Tibial artery (tissue), 4 donors: ENCODE measurements around the gene TSPAN18.

Experiments used
- DNase-seq, 2 donors: peaks; one replicate each; pipeline ENCODE4 v3.0.0-alpha.2; 2019
- H3K27ac ChIP-seq, 2 donors: fragments of 200-600 bp; sonication (generic) in 1 of 2; 1 replicate in 1 of 2; 2 replicates in 1 of 2; pipeline ENCODE4 v1.5.1; 2018 to 2019; ENCODE audit warnings: mild to moderate bottlenecking in 1 of 2
- H3K27me3 ChIP-seq, 2 donors: fragments of 200-600 bp; sonication (generic) in 1 of 2; one replicate each; pipeline versions ENCODE4 v1.5.1 to v1.6.0; 2016 to 2019
- H3K36me3 ChIP-seq, 3 donors: fragments of 200-600 bp; sonication (generic) in 2 of 3; one replicate each; pipeline ENCODE4 v1.5.1; 2016 to 2019; ENCODE audit warnings: mild to moderate bottlenecking in 2 of 3
- H3K4me1 ChIP-seq, 4 donors: fragments of 200-600 bp; sonication (generic) in 2 of 4; 1 replicate in 3 of 4; 2 replicates in 1 of 4; pipeline ENCODE4 v1.5.1; 2016 to 2019
- H3K4me3 ChIP-seq, 2 donors: fragments of 200-600 bp; sonication (generic) in 1 of 2; 1 replicate in 1 of 2; 2 replicates in 1 of 2; pipeline ENCODE4 v1.5.1; 2018 to 2019; ENCODE audit warnings: mild to moderate bottlenecking in 2 of 2
- H3K9me3 ChIP-seq, 3 donors: fragments of 200-600 bp; sonication (generic) in 1 of 3; one replicate each; pipeline ENCODE4 v1.5.1; 2016 to 2019
- CTCF ChIP-seq, 2 experiments: fragments of 200-600 bp in 1 of 2; fragments of 450-650 bp in 1 of 2; IDR thresholded peaks; one replicate each; pipeline ENCODE4 v1.5.1; 2017 to 2019; ENCODE audit warnings: antibody characterized with exemption in 2 of 2, mild to moderate bottlenecking in 1 of 2, moderate library complexity in 1 of 2
- intact Hi-C: fragments of 100-400 bp; cut with DNase I; formaldehyde crosslinking; loops from one replicate; pipeline ENCODE4 v1.15.0; 2023; ENCODE audit warnings: low total_unique reads

Gene TSPAN18

GRCh38 chr11:44928144-44928543, 201.4 kb downstream of the TSPAN18 start:
- Histone ChIP-seq H3K4me3 (no peak overlapping the region), H3K4me1 (peaks cover 0 to 6% (median 0%) of the 10 kb centered on the region in 4 donors), H3K36me3 (peaks cover 0 to 2% (median 2%) of the 10 kb centered on the region in 3 donors), H3K9me3 (no peaks in the 10 kb centered on the region), H3K27ac (no peak overlapping the region), H3K27me3 (no peaks in the 10 kb centered on the region)
- TF ChIP-seq CTCF (IDR thresholded peaks at IDR 0.05), result no peak
- DNase-seq, result no peak
- intact Hi-C loops, result no loop called here

- intact Hi-C loops, result no loop called here
- DNase-seq, result no peak
- TF ChIP-seq CTCF (IDR thresholded peaks at IDR 0.05), result no peak
- peaks cover 0 to 8% (median 7%) of the 10 kb centered on the region in 3 donors for H3K36me3 ChIP-seq
- H3K27ac ChIP-seq, result no peak overlapping the region
- H3K27me3 ChIP-seq, result no peaks in the 10 kb centered on the region
- no peak overlapping the region for H3K4me3 ChIP-seq
- peaks cover 0 to 6% (median 0%) of the 10 kb centered on the region in 4 donors for H3K4me1 ChIP-seq
- H3K9me3 ChIP-seq, result no peaks in the 10 kb centered on the region
Measured at GRCh38 chr11:44928816-44929215, 202.1 kb downstream of the TSPAN18 start.

- no peak for TF ChIP-seq CTCF (IDR thresholded peaks at IDR 0.05)
- no peak overlapping the region for H3K27ac ChIP-seq
- no peaks in the 10 kb centered on the region for H3K9me3 ChIP-seq
- no peak for DNase-seq
- H3K27me3 ChIP-seq, result no peaks in the 10 kb centered on the region
- intact Hi-C loops, result no loop called here
- H3K36me3 ChIP-seq, result peaks cover 0 to 28% (median 24%) of the 10 kb centered on the region in 3 donors
- H3K4me3 ChIP-seq, result no peak overlapping the region
- no peaks in the 10 kb centered on the region for H3K4me1 ChIP-seq
Measured at GRCh38 chr11:44930588-44931302, 204.0 kb downstream of the TSPAN18 start.

- no peak for DNase-seq
- H3K27ac ChIP-seq, result no peak overlapping the region
- TF ChIP-seq CTCF (IDR thresholded peaks at IDR 0.05), result no peak
- intact Hi-C loops, result no loop called here
- no peak overlapping the region for H3K4me3 ChIP-seq
- no peaks in the 10 kb centered on the region for H3K9me3 ChIP-seq
- H3K27me3 ChIP-seq, result no peaks in the 10 kb centered on the region
- H3K36me3 ChIP-seq, result peaks cover 0 to 32% (median 24%) of the 10 kb centered on the region in 3 donors
- peaks cover 0 to 3% (median 0%) of the 10 kb centered on the region in 4 donors for H3K4me1 ChIP-seq
Measured at GRCh38 chr11:44931466-44931865, 204.7 kb downstream of the TSPAN18 start.

- DNase-seq, result no peak
- Histone ChIP-seq H3K27ac (no peak overlapping the region), H3K36me3 (peaks cover 0 to 45% (median 42%) of the 10 kb centered on the region in 3 donors), H3K4me3 (no peak overlapping the region), H3K9me3 (no peaks in the 10 kb centered on the region), H3K27me3 (no peaks in the 10 kb centered on the region), H3K4me1 (peaks cover 0 to 6% (median 0%) of the 10 kb centered on the region in 4 donors)
- no peak for TF ChIP-seq CTCF (IDR thresholded peaks at IDR 0.05)
- intact Hi-C loops, result no loop called here
Measured at GRCh38 chr11:44934110-44934509, 207.3 kb downstream of the TSPAN18 start.
